Thoracic aorta (tissue), 2 donors: ENCODE measurements around the gene ZNF774. TPM values are rescaled to one million over a fixed set of nuclear protein-coding genes. Genes with fewer than 3 reads are reported as not detected.
A peak's percentile ranks its signal among the peaks of the same experiment; 100 is the strongest.

Source experiments
- ATAC-seq: fragments of 150-250 bp; one replicate; pipeline ENCODE4 v1.8.0; 2017; ENCODE audit warnings: low read depth; ENCODE audit not compliant: insufficient number of reproducible peaks, low FRiP score
- DNase-seq: peaks from one replicate; pipeline ENCODE4 v3.0.0-alpha.2; 2020; ENCODE audit warnings: low spot score
- H3K27ac ChIP-seq, 2 donors: fragments of 200-600 bp; sonication (generic); 1 replicate in 1 of 2; 2 replicates in 1 of 2; pipeline ENCODE4 v1.5.1; 2016; ENCODE audit warnings: mild to moderate bottlenecking in 2 of 2, moderate library complexity in 2 of 2
- H3K27me3 ChIP-seq: fragments of 200-600 bp; sonication (generic); replicated peaks from 2 replicates; pipeline ENCODE4 v1.6.0; 2016; ENCODE audit warnings: mild to moderate bottlenecking; ENCODE audit not compliant: insufficient read depth
- H3K36me3 ChIP-seq: fragments of 200-600 bp; sonication (generic); one replicate; pipeline ENCODE4 v1.5.1; 2016
- H3K4me1 ChIP-seq, 2 donors: fragments of 200-600 bp; sonication (generic); 1 replicate in 1 of 2; 2 replicates in 1 of 2; pipeline versions ENCODE4 v1.5.1 to v1.6.0; 2016; ENCODE audit warnings: low read depth in 2 of 2, mild to moderate bottlenecking in 1 of 2; ENCODE audit not compliant: control insufficient read depth in 1 of 2
- H3K4me3 ChIP-seq: fragments of 200-600 bp; sonication (generic); 2 replicates; pipeline ENCODE4 v1.5.1; 2016; ENCODE audit warnings: mild to moderate bottlenecking
- H3K9me3 ChIP-seq: fragments of 200-600 bp; sonication (generic); 2 replicates; pipeline ENCODE4 v1.5.1; 2016
- CTCF ChIP-seq: fragments of 200-600 bp; sonication (generic); IDR thresholded peaks from one replicate; pipeline ENCODE4 v1.5.1; 2019; ENCODE audit warnings: antibody characterized with exemption
- total RNA-seq, 2 donors: library from RNA; depleted of rRNA; stranded (reverse); fragments of >200 nt; gene quantifications; one replicate each; pipeline versions ENCODE4 v1.1.0 to v1.2.3, GENCODE V29; 2016

The ZNF774 gene
- total RNA-seq, 2 donors from 2014 or later: 1.6 to 7.7 TPM

GRCh38 chr15:90362936-90363212 lies 10.8 kb downstream of the ZNF774 start:
- no peaks in the 10 kb centered on the region for H3K9me3 ChIP-seq
- ATAC-seq (peak; percentile 59), DNase-seq (no peak)
- H3K4me3 ChIP-seq: no peak overlapping the region
- H3K27ac ChIP-seq: peak overlapping the region in 1 of 2 donors; percentile 82
- TF ChIP-seq CTCF: no peak
- H3K36me3 ChIP-seq: no peaks in the 10 kb centered on the region
- no peaks in the 10 kb centered on the region for H3K27me3 ChIP-seq
- peaks cover 17 to 34% of the 10 kb centered on the region in 2 donors for H3K4me1 ChIP-seq

- Histone ChIP-seq H3K9me3 (no peaks in the 10 kb centered on the region), H3K27ac (no peak overlapping the region), H3K4me3 (no peak overlapping the region), H3K36me3 (no peaks in the 10 kb centered on the region), H3K4me1 (peaks cover 18 to 41% of the 10 kb centered on the region in 2 donors), H3K27me3 (no peaks in the 10 kb centered on the region)
- no peak for TF ChIP-seq CTCF
- no peak for ATAC-seq
- DNase-seq: no peak
Observed at GRCh38 chr15:90364251-90364650, 12.2 kb downstream of the ZNF774 start.

GRCh38 chr15:90365414-90366055 lies 13.5 kb downstream of the ZNF774 start:
- TF ChIP-seq CTCF: no peak
- H3K36me3 ChIP-seq: no peaks in the 10 kb centered on the region
- DNase-seq: no peak
- no peaks in the 10 kb centered on the region for H3K9me3 ChIP-seq
- H3K4me3 ChIP-seq: no peak overlapping the region
- peaks cover 18 to 41% of the 10 kb centered on the region in 2 donors for H3K4me1 ChIP-seq
- no peaks in the 10 kb centered on the region for H3K27me3 ChIP-seq
- no peak for ATAC-seq
- H3K27ac ChIP-seq: no peak overlapping the region

GRCh38 chr15:90367576-90367975 lies 15.5 kb downstream of the ZNF774 start:
- H3K27me3 ChIP-seq: no peaks in the 10 kb centered on the region
- no peaks in the 10 kb centered on the region for H3K36me3 ChIP-seq
- H3K9me3 ChIP-seq: no peaks in the 10 kb centered on the region
- ATAC-seq (peak; percentile 78), DNase-seq (no peak)
- TF ChIP-seq CTCF: no peak
- H3K4me3 ChIP-seq: no peak overlapping the region
- H3K27ac ChIP-seq: peak overlapping the region; percentile 71 to 77
- peaks cover 12 to 32% of the 10 kb centered on the region in 2 donors for H3K4me1 ChIP-seq

- no peak for DNase-seq
- Histone ChIP-seq H3K4me3 (no peak overlapping the region), H3K36me3 (no peaks in the 10 kb centered on the region), H3K27ac (no peak overlapping the region), H3K27me3 (no peaks in the 10 kb centered on the region), H3K4me1 (no peaks in the 10 kb centered on the region), H3K9me3 (peaks cover 4% of the 10 kb centered on the region)
- TF ChIP-seq CTCF: no peak
- ATAC-seq: no peak
Observed at GRCh38 chr15:90375071-90375470, 23.0 kb downstream of the ZNF774 start.
